Esophagus muscularis mucosa (tissue), 4 donors: ENCODE results near the gene THSD7A. TPM values are rescaled to one million over a fixed set of nuclear protein-coding genes. Genes with fewer than 3 reads are reported as not detected.

Experiments
- DNase-seq: peaks from one replicate; pipeline ENCODE4 v3.0.0-alpha.2; 2017; ENCODE audit errors: extremely low spot score
- H3K27ac ChIP-seq, 4 donors: fragments of 200-600 bp; sonication (generic); replicated peaks in 1 of 4; 1 replicate in 3 of 4; 2 replicates in 1 of 4; pipeline ENCODE4 v1.5.1; 2016 to 2019; ENCODE audit warnings: mild to moderate bottlenecking in 1 of 4
- H3K27me3 ChIP-seq, 4 donors: fragments of 200-600 bp; sonication (generic); one replicate each; pipeline versions ENCODE4 v1.5.1 to v1.6.0; 2016 to 2019
- H3K36me3 ChIP-seq, 4 donors: fragments of 200-600 bp; sonication (generic); one replicate each; pipeline ENCODE4 v1.5.1; 2016 to 2019
- H3K4me1 ChIP-seq, 4 donors: fragments of 200-600 bp; sonication (generic); one replicate each; pipeline ENCODE4 v1.5.1; 2016 to 2019
- H3K4me3 ChIP-seq, 4 donors: fragments of 200-600 bp; sonication (generic); 1 replicate in 2 of 4; 2 replicates in 2 of 4; pipeline ENCODE4 v1.5.1; 2016 to 2019; ENCODE audit warnings: mild to moderate bottlenecking in 4 of 4, moderate library complexity in 1 of 4
- H3K9me3 ChIP-seq, 4 donors: fragments of 200-600 bp; sonication (generic); 1 replicate in 3 of 4; 2 replicates in 1 of 4; pipeline ENCODE4 v1.5.1; 2016 to 2019
- EP300 ChIP-seq: sonication (generic); formaldehyde crosslinking; IDR thresholded peaks from one replicate; pipeline ENCODE4 v1.6.1; 2017; ENCODE audit warnings: antibody characterized with exemption
- POLR2A ChIP-seq: fragments of 450-650 bp; IDR thresholded peaks from one replicate; pipeline ENCODE4 v1.6.1; 2017; ENCODE audit warnings: antibody characterized with exemption, moderate library complexity, mild to moderate bottlenecking, low read depth
- POLR2AphosphoS5 ChIP-seq, 2 donors: sonication (generic); formaldehyde crosslinking; IDR thresholded peaks; one replicate each; pipeline ENCODE4 v1.6.1; 2017; ENCODE audit warnings: antibody characterized with exemption in 2 of 2
- WGBS: methylation state at CpG from one replicate; pipeline ENCODE4 v1.1.5; 2018; 5-methylcytosine and 5-hydroxymethylcytosine counted together
- intact Hi-C: fragments of 100-400 bp; cut with DNase I; formaldehyde crosslinking; loops from one replicate; pipeline ENCODE4 v1.15.1; 2023
- total RNA-seq, 4 donors: library from RNA; depleted of rRNA; stranded (reverse); fragments of >200 nt; gene quantifications; one replicate each; pipeline versions ENCODE4 v1.1.0 to v1.2.1, GENCODE V29; 2016
- TF ChIP-seq, protein P1 (sequence below), 3 experiments: fragments of 200-600 bp in 2 of 3; fragments of 450-650 bp in 1 of 3; sonication (generic) in 2 of 3; IDR thresholded peaks; one replicate each; pipeline ENCODE4 v1.5.1; 2017 to 2019; ENCODE audit warnings: antibody characterized with exemption in 3 of 3, mild to moderate bottlenecking in 2 of 3, moderate library complexity in 1 of 3

THSD7A gene
- total RNA-seq, 4 donors from 2014 or later = 1.2 to 3.8 (median 2.8) TPM

DNA sequence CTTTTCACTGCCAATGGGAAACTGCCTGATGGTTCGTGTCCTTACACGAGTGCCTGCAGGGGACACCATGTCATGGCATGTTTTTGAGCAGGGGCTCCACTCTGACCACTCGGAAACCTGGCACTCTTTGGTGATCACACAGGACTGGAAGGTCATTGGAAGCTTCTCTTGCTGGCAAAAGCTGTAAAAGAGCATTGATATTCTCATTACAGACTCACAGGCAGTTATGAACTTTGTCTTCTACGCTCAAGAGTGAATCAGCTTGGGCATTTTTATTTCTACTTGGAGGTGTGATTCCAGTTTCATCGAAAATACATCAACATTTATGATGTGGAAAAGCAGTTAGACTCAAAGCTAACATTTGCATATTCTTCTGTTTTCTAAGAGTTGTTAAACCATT is 238.7 kb downstream of the THSD7A start:
- Histone ChIP-seq H3K27ac (no peak overlapping the region), H3K9me3 (no peaks in the 10 kb centered on the region), H3K27me3 (no peaks in the 10 kb centered on the region), H3K4me1 (peaks cover 0 to 14% (median 3%) of the 10 kb centered on the region in 4 donors), H3K36me3 (no peaks in the 10 kb centered on the region), H3K4me3 (no peak overlapping the region)
- DNase-seq = no peak
- intact Hi-C loops = no loop called here
- 64% methylated on average over 5 of the region's 5 CpGs for WGBS
- TF ChIP-seq, protein P1, sequence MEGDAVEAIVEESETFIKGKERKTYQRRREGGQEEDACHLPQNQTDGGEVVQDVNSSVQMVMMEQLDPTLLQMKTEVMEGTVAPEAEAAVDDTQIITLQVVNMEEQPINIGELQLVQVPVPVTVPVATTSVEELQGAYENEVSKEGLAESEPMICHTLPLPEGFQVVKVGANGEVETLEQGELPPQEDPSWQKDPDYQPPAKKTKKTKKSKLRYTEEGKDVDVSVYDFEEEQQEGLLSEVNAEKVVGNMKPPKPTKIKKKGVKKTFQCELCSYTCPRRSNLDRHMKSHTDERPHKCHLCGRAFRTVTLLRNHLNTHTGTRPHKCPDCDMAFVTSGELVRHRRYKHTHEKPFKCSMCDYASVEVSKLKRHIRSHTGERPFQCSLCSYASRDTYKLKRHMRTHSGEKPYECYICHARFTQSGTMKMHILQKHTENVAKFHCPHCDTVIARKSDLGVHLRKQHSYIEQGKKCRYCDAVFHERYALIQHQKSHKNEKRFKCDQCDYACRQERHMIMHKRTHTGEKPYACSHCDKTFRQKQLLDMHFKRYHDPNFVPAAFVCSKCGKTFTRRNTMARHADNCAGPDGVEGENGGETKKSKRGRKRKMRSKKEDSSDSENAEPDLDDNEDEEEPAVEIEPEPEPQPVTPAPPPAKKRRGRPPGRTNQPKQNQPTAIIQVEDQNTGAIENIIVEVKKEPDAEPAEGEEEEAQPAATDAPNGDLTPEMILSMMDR (IDR thresholded peaks at IDR 0.05) = no peak
- no peak for TF ChIP-seq EP300
- no peak for TF ChIP-seq POLR2AphosphoS5 (IDR thresholded peaks at IDR 0.05)
- TF ChIP-seq POLR2A = no peak

DNA sequence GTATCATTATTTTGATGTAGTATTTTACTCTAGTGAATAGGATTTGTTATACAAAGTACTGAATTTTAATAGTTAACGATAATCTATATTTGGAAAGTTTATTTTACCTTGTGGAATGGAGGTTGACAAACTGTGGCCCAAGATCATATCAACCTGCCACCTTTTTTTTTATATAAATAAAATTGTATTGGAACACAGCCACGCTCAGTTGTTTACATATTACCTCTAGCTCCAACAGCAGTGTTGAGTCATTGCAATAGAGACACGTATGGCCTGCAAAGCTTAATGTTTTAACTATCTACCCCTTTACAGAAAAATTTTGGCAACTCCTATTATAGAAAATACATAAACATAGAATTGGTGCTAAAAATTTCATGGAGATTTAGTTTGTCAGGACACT is 239.3 kb downstream of the THSD7A start:
- WGBS = 51% methylated on average over 3 of the region's 3 CpGs
- Histone ChIP-seq H3K27ac (no peak overlapping the region), H3K4me1 (peaks cover 0 to 14% (median 3%) of the 10 kb centered on the region in 4 donors), H3K36me3 (no peaks in the 10 kb centered on the region), H3K4me3 (no peak overlapping the region), H3K9me3 (no peaks in the 10 kb centered on the region), H3K27me3 (no peaks in the 10 kb centered on the region)
- intact Hi-C loops = no loop called here
- no peak for DNase-seq
- TF ChIP-seq EP300 (no peak), POLR2A (no peak), POLR2AphosphoS5 (IDR thresholded peaks at IDR 0.05) (no peak)
- TF ChIP-seq, protein P1 (IDR thresholded peaks at IDR 0.05) = no peak

DNA sequence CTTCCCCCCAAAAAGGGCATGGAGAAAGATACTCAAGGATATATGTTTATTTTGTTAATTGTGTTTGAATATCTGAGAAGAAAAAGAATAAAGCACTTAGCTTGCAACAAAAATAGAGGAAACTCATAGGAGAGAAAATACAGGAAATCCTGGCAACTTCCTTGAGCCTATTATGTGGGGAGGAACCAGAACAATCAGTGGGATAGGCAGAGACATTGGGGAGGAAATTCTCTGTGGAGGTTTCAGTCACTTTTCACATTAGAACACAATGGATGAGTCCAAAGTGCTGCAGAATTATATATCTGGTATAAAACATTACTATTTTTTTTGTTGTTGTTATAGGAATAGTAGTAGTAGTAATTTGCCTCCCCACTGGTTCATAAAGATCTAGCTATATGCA is 240.1 kb downstream of the THSD7A start:
- Histone ChIP-seq H3K27ac (no peak overlapping the region), H3K9me3 (no peaks in the 10 kb centered on the region), H3K36me3 (no peaks in the 10 kb centered on the region), H3K4me1 (peaks cover 0 to 14% (median 3%) of the 10 kb centered on the region in 4 donors), H3K27me3 (no peaks in the 10 kb centered on the region), H3K4me3 (no peak overlapping the region)
- DNase-seq = no peak
- TF ChIP-seq POLR2AphosphoS5 (IDR thresholded peaks at IDR 0.05) = no peak
- no peak for TF ChIP-seq POLR2A
- TF ChIP-seq, protein P1 (IDR thresholded peaks at IDR 0.05) = no peak
- no peak for TF ChIP-seq EP300
- intact Hi-C loops = no loop called here

DNA sequence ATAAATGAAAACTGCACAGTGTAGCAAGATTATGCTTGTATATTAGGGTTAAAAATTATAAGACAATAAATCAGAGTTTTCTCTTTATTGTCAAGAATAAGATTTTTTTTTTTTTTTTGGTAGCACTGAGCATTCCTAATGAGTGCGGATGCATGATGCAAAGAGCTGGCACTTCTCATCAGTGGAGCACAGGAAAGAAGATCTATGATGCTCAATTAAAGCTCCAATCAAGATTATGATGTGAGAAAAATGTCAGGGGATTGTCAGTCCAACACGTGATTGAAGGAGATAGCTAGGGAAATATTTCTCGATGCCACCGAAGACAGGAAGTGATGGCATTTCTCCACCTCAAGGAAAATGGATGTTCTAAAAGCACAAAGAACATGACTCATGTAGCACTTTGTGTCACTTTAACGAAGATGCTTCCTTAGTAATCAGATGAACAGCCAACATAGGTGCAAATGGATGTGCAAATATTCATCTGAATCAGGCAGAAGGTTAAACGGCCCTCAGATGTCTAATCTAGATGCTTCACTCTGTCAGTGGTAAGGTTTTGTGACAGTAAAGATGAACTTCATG is 240.9 kb downstream of the THSD7A start:
- H3K36me3 ChIP-seq = no peaks in the 10 kb centered on the region
- H3K27ac ChIP-seq = no peak overlapping the region
- H3K9me3 ChIP-seq = no peaks in the 10 kb centered on the region
- H3K27me3 ChIP-seq = no peaks in the 10 kb centered on the region
- 87% methylated on average over 6 of the region's 6 CpGs for WGBS
- intact Hi-C loops = no loop called here
- no peak overlapping the region for H3K4me3 ChIP-seq
- TF ChIP-seq, protein P1 (IDR thresholded peaks at IDR 0.05) = no peak
- TF ChIP-seq POLR2A = no peak
- no peak for TF ChIP-seq EP300
- no peak for TF ChIP-seq POLR2AphosphoS5 (IDR thresholded peaks at IDR 0.05)
- DNase-seq = no peak
- peaks cover 0 to 14% (median 3%) of the 10 kb centered on the region in 4 donors for H3K4me1 ChIP-seq

DNA sequence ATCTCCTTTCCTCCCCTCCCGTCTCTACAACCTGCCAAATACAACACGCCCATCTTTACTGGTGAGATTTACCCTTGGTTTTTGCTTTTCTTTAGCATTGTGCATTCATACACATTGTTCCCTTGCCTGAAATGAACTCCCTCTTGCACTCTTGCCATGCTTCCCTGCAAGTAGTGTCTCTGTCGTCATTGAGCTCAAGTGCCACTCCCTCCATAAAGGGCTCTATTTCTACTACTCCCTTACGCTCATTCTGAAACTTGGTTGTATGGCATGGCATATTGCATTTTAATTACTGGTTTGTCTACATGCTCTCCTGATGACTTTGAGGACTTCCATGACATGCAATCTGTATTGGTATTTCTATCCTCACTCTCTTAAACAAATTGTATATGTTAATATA is 242.7 kb downstream of the THSD7A start:
- no peaks in the 10 kb centered on the region for H3K36me3 ChIP-seq
- H3K4me3 ChIP-seq = no peak overlapping the region
- peaks cover 0 to 23% (median 11%) of the 10 kb centered on the region in 4 donors for H3K4me1 ChIP-seq
- TF ChIP-seq, protein P1 (IDR thresholded peaks at IDR 0.05) = no peak
- TF ChIP-seq POLR2A (no peak), EP300 (no peak), POLR2AphosphoS5 (IDR thresholded peaks at IDR 0.05) (no peak)
- no peaks in the 10 kb centered on the region for H3K27me3 ChIP-seq
- no peak for DNase-seq
- no peak overlapping the region for H3K27ac ChIP-seq
- WGBS = 93% methylated on average over 4 of the region's 4 CpGs
- intact Hi-C loops = no loop called here
- no peaks in the 10 kb centered on the region for H3K9me3 ChIP-seq
